ENCODE results near the gene PCDHGB1.
"Not testable (repeated sequence)": the region's sequence is repeated elsewhere in the genome, so short reads cannot be mapped to it uniquely, and the experiment has no call there.

- TF ChIP-seq NR3C1 (CRISPR knock-in tag; conservative IDR thresholded peaks at IDR 0.05; ENCODE audit: low read depth); ZBTB43 (CRISPR knock-in tag; IDR thresholded peaks at IDR 0.05); ELF4 (CRISPR knock-in tag; IDR thresholded peaks at IDR 0.05; ENCODE audit: low read depth): not testable (repeated sequence)
Measured at GRCh38 chr5:141375444-141376155, 25.7 kb downstream of the PCDHGB1 start.

Data from WTC11 (cell line).